HG03280 (cell line): ENCODE data around the gene GATA6.

Experiments used
- ATAC-seq: cut with Tn5 transposase; IDR thresholded peaks from one replicate; pipeline ENCODE4 v1.9.1; 2021; ENCODE audit warnings: mild to moderate bottlenecking, moderate library complexity; ENCODE audit not compliant: unreplicated experiment

The GATA6 gene

GRCh38 chr18:22166069-22166950 lies 3.1 kb upstream of the GATA6 start:
- no peak for ATAC-seq

- ATAC-seq: no peak
Measured at GRCh38 chr18:22167091-22167470, 2.3 kb upstream of the GATA6 start.

GRCh38 chr18:22167471-22168241 lies 1.7 kb upstream of the GATA6 start:
- ATAC-seq: no peak

GRCh38 chr18:22168360-22168921 lies 948 bp upstream of the GATA6 start:
- ATAC-seq: no peak

- no peak for ATAC-seq
Measured at GRCh38 chr18:22169889-22170420, 566 bp downstream of the GATA6 start.

GRCh38 chr18:22170421-22171257 lies 1.2 kb downstream of the GATA6 start:
- ATAC-seq: no peak

- no peak for ATAC-seq
Measured at GRCh38 chr18:22171258-22172119, 2.1 kb downstream of the GATA6 start.

- no peak for ATAC-seq
Measured at GRCh38 chr18:22172120-22172582, 2.8 kb downstream of the GATA6 start.

- no peak for ATAC-seq
Measured at GRCh38 chr18:22172594-22173049, 3.2 kb downstream of the GATA6 start.

- ATAC-seq: no peak
Measured at GRCh38 chr18:22173221-22173927, 4.0 kb downstream of the GATA6 start.

- no peak for ATAC-seq
Measured at GRCh38 chr18:22173928-22174301, 4.5 kb downstream of the GATA6 start.

GRCh38 chr18:22174341-22175145 lies 5.2 kb downstream of the GATA6 start:
- no peak for ATAC-seq

- no peak for ATAC-seq
Measured at GRCh38 chr18:22175346-22175745, 6.0 kb downstream of the GATA6 start.

GRCh38 chr18:22176420-22177326 lies 7.3 kb downstream of the GATA6 start:
- ATAC-seq: no peak

GRCh38 chr18:22177327-22177871 lies 8.0 kb downstream of the GATA6 start:
- ATAC-seq: no peak

- ATAC-seq: no peak
Measured at GRCh38 chr18:22179174-22179573, 9.8 kb downstream of the GATA6 start.

- ATAC-seq: no peak
Measured at GRCh38 chr18:22179631-22180030, 10.2 kb downstream of the GATA6 start.
